HepG2 (cell line): ENCODE measurements around the gene SLC16A5. TPM values are rescaled to one million over a fixed set of nuclear protein-coding genes. Genes with fewer than 3 reads are reported as not detected.

ENCODE experiments used
- ATAC-seq: fragments of 200-7000 bp; cut with Tn5 transposase; 3 replicates; pipeline ENCODE4 v1.9.1; 2020; ENCODE audit warnings: mild to moderate bottlenecking, moderate library complexity
- BruUV-seq: library from RNA; stranded (reverse); fragments of 400-500 nt; replicated peaks from 2 replicates; lab custom pipeline; 2021; lab: Mats Ljungman, UMichigan
- CTCF ChIA-PET: fragments of 300-600 bp; formaldehyde crosslinking; extraction: SDS; loops from one replicate; lab custom pipeline; 2021; ENCODE audit warnings: low total read pairs, inconsistent platforms, low intra/inter-chr PET ratio; lab: Yijun Ruan, JAX
- POLR2A ChIA-PET: fragments of 350-600 bp; sonication (Branson Sonifier 250); formaldehyde crosslinking; loops from one replicate; lab custom pipeline; 2020; ENCODE audit warnings: antibody characterized with exemption, inconsistent platforms; lab: Yijun Ruan, JAX
- DNase-seq: peaks from one replicate; pipeline ENCODE4 v3.0.0-alpha.2; 2015; ENCODE audit warnings: low spot score
- FAIRE-seq: peaks from 3 replicates; lab custom pipeline; 2011; peaks lifted over from hg19 to GRCh38; lab: Jason Lieb, UNC
- H2AFZ ChIP-seq: one replicate; pipeline ENCODE4 v1.6.1; 2011; ENCODE audit warnings: low read length, inconsistent platforms
- H3K27ac ChIP-seq: fragments of 300-600 bp; 3 replicates; pipeline ENCODE4 v1.8.0; 2011; ENCODE audit warnings: mixed run types, mild to moderate bottlenecking, mixed read lengths, low read length, inconsistent platforms; ENCODE audit not compliant: insufficient read depth; ENCODE audit errors: extremely low read length
- H3K27me3 ChIP-seq, 2 experiments: fragments of 200-600 bp in 1 of 2; 2 replicates in 1 of 2; 3 replicates in 1 of 2; pipeline versions ENCODE4 v1.6.0 to v1.8.0; 2011; ENCODE audit warnings: low read length in 2 of 2, mild to moderate bottlenecking in 2 of 2, moderate library complexity in 2 of 2, inconsistent platforms in 1 of 2; ENCODE audit not compliant: insufficient read depth in 2 of 2, control insufficient read depth in 1 of 2
- H3K36me3 ChIP-seq, 2 experiments: fragments of 200-600 bp in 1 of 2; replicated peaks in 1 of 2; 2 replicates in 1 of 2; 3 replicates in 1 of 2; pipeline versions ENCODE4 v1.5.1 to v1.8.0; 2011; ENCODE audit warnings: low read length in 2 of 2, inconsistent platforms in 1 of 2; ENCODE audit not compliant: insufficient read depth in 2 of 2, control insufficient read depth in 1 of 2
- H3K4me1 ChIP-seq: 2 replicates; pipeline ENCODE4 v1.5.1; 2012; ENCODE audit warnings: low read length, inconsistent platforms; ENCODE audit not compliant: insufficient read depth
- H3K4me2 ChIP-seq: 2 replicates; pipeline ENCODE4 v1.6.0; 2011; ENCODE audit warnings: low read depth, low read length, inconsistent platforms
- H3K4me3 ChIP-seq, 3 experiments: fragments of 200-600 bp in 1 of 3; sonication (generic), shearing (Covaris generic) in 1 of 3; replicated peaks in 1 of 3; 2 replicates each; pipeline ENCODE4 v1.5.1; 2011 to 2016; ENCODE audit warnings: low read length in 3 of 3, inconsistent platforms in 2 of 3, low read depth in 2 of 3, mild to moderate bottlenecking in 2 of 3, control low read depth in 1 of 3, mixed read lengths in 1 of 3; ENCODE audit not compliant: insufficient read depth in 1 of 3
- H3K79me2 ChIP-seq: one replicate; pipeline ENCODE4 v1.6.1; 2011; ENCODE audit warnings: low read length, inconsistent platforms; ENCODE audit not compliant: insufficient read depth
- H3K9ac ChIP-seq: 2 replicates; pipeline ENCODE4 v1.6.0; 2011; ENCODE audit warnings: mild to moderate bottlenecking, low read depth, low read length, inconsistent platforms; ENCODE audit not compliant: insufficient read depth
- H3K9me3 ChIP-seq: 2 replicates; pipeline ENCODE4 v1.5.1; 2012; ENCODE audit warnings: mild to moderate bottlenecking, low read length
- H4K20me1 ChIP-seq: 2 replicates; pipeline ENCODE4 v1.6.0; 2011; ENCODE audit warnings: inconsistent platforms, mild to moderate bottlenecking, low read length, moderate library complexity; ENCODE audit not compliant: insufficient read depth
- DMAP1 ChIP-seq: IDR thresholded peaks from 2 replicates; pipeline ENCODE4 v1.6.1; 2016
- HDAC6 ChIP-seq: fragments of 200-600 bp; sonication (generic); IDR thresholded peaks from 2 replicates; pipeline ENCODE4 v1.7.0; 2017; ENCODE audit warnings: mild to moderate bottlenecking, antibody characterized with exemption, low read length, low read depth
- KLF13 ChIP-seq: sonication (generic); formaldehyde crosslinking; IDR thresholded peaks from 2 replicates; pipeline ENCODE4 v1.4.0; 2020; ENCODE audit warnings: mild to moderate bottlenecking, missing genetic modification reagents
- MTF2 ChIP-seq: sonication (generic); formaldehyde crosslinking; IDR thresholded peaks from 2 replicates; pipeline ENCODE4 v1.5.0; 2020; ENCODE audit warnings: missing genetic modification reagents, borderline replicate concordance
- RARG ChIP-seq: sonication (generic); formaldehyde crosslinking; IDR thresholded peaks from 2 replicates; pipeline ENCODE4 v1.4.0; 2020; ENCODE audit warnings: low read depth, mild to moderate bottlenecking, missing genetic modification reagents
- SMARCC2 ChIP-seq: fragments of 450-650 bp; IDR thresholded peaks from 2 replicates; pipeline ENCODE4 v1.6.1; 2017; ENCODE audit warnings: antibody characterized with exemption, mild to moderate bottlenecking
- SMC3 ChIP-seq: IDR thresholded peaks from 2 replicates; pipeline ENCODE4 v1.6.1; 2011; ENCODE audit warnings: low read length, improper control_type of control experiment
- SP4 ChIP-seq: sonication (generic); formaldehyde crosslinking; IDR thresholded peaks from 2 replicates; pipeline ENCODE4 v1.8.1; 2023; ENCODE audit warnings: mild to moderate bottlenecking, missing genetic modification reagents
- TBL1XR1 ChIP-seq: fragments of 150-350 bp; IDR thresholded peaks from 2 replicates; pipeline ENCODE4 v1.6.1; 2014; ENCODE audit warnings: borderline replicate concordance, low read length; ENCODE audit not compliant: partially characterized antibody
- YEATS2 ChIP-seq: sonication (generic); formaldehyde crosslinking; IDR thresholded peaks from 2 replicates; pipeline ENCODE4 v1.4.0; 2020; ENCODE audit warnings: missing genetic modification reagents, borderline replicate concordance
- ZBTB7B ChIP-seq: sonication (generic); formaldehyde crosslinking; IDR thresholded peaks from 2 replicates; pipeline ENCODE4 v1.4.0; 2020; ENCODE audit warnings: missing genetic modification reagents
- ZBTB8A ChIP-seq: sonication (generic); formaldehyde crosslinking; IDR thresholded peaks from 2 replicates; pipeline ENCODE4 v1.4.0; 2020; ENCODE audit warnings: mild to moderate bottlenecking, low read depth, missing genetic modification reagents, borderline replicate concordance
- ZEB1 ChIP-seq: IDR thresholded peaks from 2 replicates; pipeline ENCODE4 v1.6.1; 2012; ENCODE audit warnings: mild to moderate bottlenecking, low read depth, inconsistent platforms; ENCODE audit not compliant: insufficient replicate concordance
- ZFYVE20 ChIP-seq: sonication (generic); formaldehyde crosslinking; IDR thresholded peaks from 2 replicates; pipeline ENCODE4 v1.8.0; 2023; ENCODE audit warnings: low read depth, mild to moderate bottlenecking, moderate library complexity, missing genetic modification reagents, borderline replicate concordance
- ZNF253 ChIP-seq: sonication (generic); formaldehyde crosslinking; IDR thresholded peaks from 2 replicates; pipeline ENCODE4 v1.8.0; 2022; ENCODE audit warnings: mild to moderate bottlenecking, missing genetic modification reagents, borderline replicate concordance
- ZNF577 ChIP-seq: sonication (generic); formaldehyde crosslinking; IDR thresholded peaks from 2 replicates; pipeline ENCODE4 v1.4.0; 2020; ENCODE audit warnings: mild to moderate bottlenecking, low read depth, missing genetic modification reagents, borderline replicate concordance
- ZNF619 ChIP-seq: sonication (generic); formaldehyde crosslinking; IDR thresholded peaks from 2 replicates; pipeline ENCODE4 v1.4.0; 2020; ENCODE audit warnings: mild to moderate bottlenecking, missing genetic modification reagents
- ZNF724P ChIP-seq: sonication (generic); formaldehyde crosslinking; IDR thresholded peaks from 2 replicates; pipeline ENCODE4 v1.8.0; 2022; ENCODE audit warnings: missing genetic modification reagents, borderline replicate concordance
- WGBS: methylation state at CpG from one replicate; pipeline ENCODE4 v1.1.6; 2017; ENCODE audit warnings: low lambda C conversion rate; 5-methylcytosine and 5-hydroxymethylcytosine counted together
- in situ Hi-C: cut with HindIII; loops from 2 replicates; pipeline ENCODE4 v1.10.0; 2017; ENCODE audit warnings: low pct_unique_long_range_greater_than_20kb; ENCODE audit not compliant: extremely low pct_ligation_motif_present
- intact Hi-C: fragments of 100-400 bp; cut with micrococcal nuclease; formaldehyde crosslinking; loops from one replicate; pipeline ENCODE4 v1.10.0; 2022; ENCODE audit not compliant: unreplicated experiment
- polyA plus RNA-seq, 8 experiments: library from polyadenylated mRNA; depleted of rRNA in 3 of 8; stranded (reverse) in 7 of 8; unstranded in 1 of 8; fragments of >200 nt; fragmentation: Illumina TruSeq in 4 of 8; extraction: Trizol in 4 of 8; gene quantifications; 2 replicates each; pipeline versions ENCODE4 v1.2.1 to v1.2.3, GENCODE V29; 2011 to 2016; ENCODE audit warnings: low read depth in 4 of 8, missing spikeins in 1 of 8, mixed read lengths in 1 of 8; ENCODE audit not compliant: insufficient read depth in 1 of 8
- total RNA-seq, 5 experiments: library from RNA; depleted of rRNA; stranded (reverse); fragments of >200 nt; fragmentation: Illumina TruSeq; extraction: Trizol; gene quantifications; 2 replicates each; pipeline ENCODE4 v1.2.3, GENCODE V29; 2016; ENCODE audit warnings: low read depth in 1 of 5
- TF ChIP-seq, protein P1 (sequence below): sonication (generic); formaldehyde crosslinking; IDR thresholded peaks from 2 replicates; pipeline ENCODE4 v1.5.0; 2020; ENCODE audit warnings: mild to moderate bottlenecking, missing genetic modification reagents, moderate library complexity
- TF ChIP-seq, protein P2 (sequence below): sonication (generic); formaldehyde crosslinking; IDR thresholded peaks from 2 replicates; pipeline ENCODE4 v1.8.0; 2023; ENCODE audit warnings: mild to moderate bottlenecking, missing genetic modification reagents
- TF ChIP-seq, protein P3 (sequence below): sonication (generic); formaldehyde crosslinking; IDR thresholded peaks from 2 replicates; pipeline ENCODE4 v1.8.1; 2023; ENCODE audit warnings: mild to moderate bottlenecking, moderate library complexity, missing genetic modification reagents

SLC16A5 gene
- total and polyA plus RNA-seq, 2 of the 13 experiments (the other 11 are each of a cell fraction or from before 2014, with no cell fraction given): 0.69 to 5.6 TPM

DNA sequence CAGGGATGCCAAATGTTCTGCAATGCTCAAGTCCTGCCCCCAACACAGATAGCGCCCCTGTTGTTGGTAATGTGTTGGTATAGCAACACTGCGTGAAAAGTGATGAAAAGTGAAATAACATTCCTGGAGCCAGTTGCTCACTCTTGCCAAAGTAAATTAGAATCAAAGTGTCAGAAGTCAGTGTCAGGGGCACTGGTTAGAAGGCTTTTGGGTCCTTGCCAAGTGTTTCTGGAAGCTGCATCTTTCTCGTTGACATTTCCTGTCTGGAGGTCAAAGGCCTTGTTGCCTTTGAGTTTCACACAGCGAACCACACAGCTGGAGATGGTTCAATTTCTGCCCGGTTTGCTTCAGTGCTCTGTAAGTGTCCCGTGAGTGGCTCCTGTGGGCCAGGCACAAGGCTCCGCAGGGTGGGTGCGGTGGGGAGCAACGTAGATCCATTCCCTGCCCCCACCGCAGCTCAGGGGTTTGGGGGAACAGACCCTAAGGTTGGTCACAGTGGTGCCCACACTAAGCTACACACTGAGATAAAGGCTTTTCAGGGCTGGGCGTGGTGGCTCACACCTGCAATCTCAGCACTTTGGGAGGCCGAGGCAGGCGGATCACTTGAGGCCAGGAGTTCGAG lies 3.6 kb upstream of the SLC16A5 start:
- no peaks in the 10 kb centered on the region for H4K20me1 ChIP-seq
- peak overlapping the region; percentile 9 for H3K9ac ChIP-seq
- no TSS peak for BruUV-seq
- ChIA-PET CTCF (no interaction called here), POLR2A (interaction anchor here (0.7 to 3.2 kb wide), 16 partner anchors 9 to 187 kb away, joined by 3 to 12 read pairs (median 4); partner anchors contain the start of genes ARMC7, ATP5PD, GGA3 and JPT1)
- DNase-seq: peak; percentile 96
- peaks cover 95% of the 10 kb centered on the region for H3K4me1 ChIP-seq
- no peaks in the 10 kb centered on the region for H3K9me3 ChIP-seq
- peak; percentile 15 for ATAC-seq
- intact Hi-C loops (loop anchor here (2.0 kb wide), 1 partner anchor 431 kb away; the partner anchor contains the start of gene CASKIN2), in situ Hi-C loops (no loop called here)
- H3K79me2 ChIP-seq: no peaks in the 10 kb centered on the region
- H3K4me3 ChIP-seq: peak overlapping the region in 1 of 3 experiments; percentile 34; a peak in 3 of 6 replicates
- FAIRE-seq: peak; percentile 98
- peak overlapping the region; percentile 7 for H3K27ac ChIP-seq
- WGBS: 2% methylated on average over 11 of the region's 14 CpGs
- H2AFZ ChIP-seq: no peak overlapping the region
- peaks cover 0 to 17% of the 10 kb centered on the region in 2 experiments; a peak in 2 of 5 replicates for H3K27me3 ChIP-seq
- H3K36me3 ChIP-seq: no peaks in the 10 kb centered on the region
- H3K4me2 ChIP-seq: peak overlapping the region; percentile 60
- TF ChIP-seq MTF2 (CRISPR knock-in tag): 0 out of 2 replicates have a peak, but pooled peaks have one; percentile 33
- no peak for TF ChIP-seq ZFYVE20
- TF ChIP-seq ZBTB7B (CRISPR knock-in tag): peak; percentile 74; the same call in 1 of the 2 replicates
- TF ChIP-seq ZNF619 (CRISPR knock-in tag): 0 out of 2 replicates have a peak, but pooled peaks have one; percentile 58
- TF ChIP-seq ZNF577: no peak
- TF ChIP-seq YEATS2 (CRISPR knock-in tag): no peak
- TF ChIP-seq, protein P1, sequence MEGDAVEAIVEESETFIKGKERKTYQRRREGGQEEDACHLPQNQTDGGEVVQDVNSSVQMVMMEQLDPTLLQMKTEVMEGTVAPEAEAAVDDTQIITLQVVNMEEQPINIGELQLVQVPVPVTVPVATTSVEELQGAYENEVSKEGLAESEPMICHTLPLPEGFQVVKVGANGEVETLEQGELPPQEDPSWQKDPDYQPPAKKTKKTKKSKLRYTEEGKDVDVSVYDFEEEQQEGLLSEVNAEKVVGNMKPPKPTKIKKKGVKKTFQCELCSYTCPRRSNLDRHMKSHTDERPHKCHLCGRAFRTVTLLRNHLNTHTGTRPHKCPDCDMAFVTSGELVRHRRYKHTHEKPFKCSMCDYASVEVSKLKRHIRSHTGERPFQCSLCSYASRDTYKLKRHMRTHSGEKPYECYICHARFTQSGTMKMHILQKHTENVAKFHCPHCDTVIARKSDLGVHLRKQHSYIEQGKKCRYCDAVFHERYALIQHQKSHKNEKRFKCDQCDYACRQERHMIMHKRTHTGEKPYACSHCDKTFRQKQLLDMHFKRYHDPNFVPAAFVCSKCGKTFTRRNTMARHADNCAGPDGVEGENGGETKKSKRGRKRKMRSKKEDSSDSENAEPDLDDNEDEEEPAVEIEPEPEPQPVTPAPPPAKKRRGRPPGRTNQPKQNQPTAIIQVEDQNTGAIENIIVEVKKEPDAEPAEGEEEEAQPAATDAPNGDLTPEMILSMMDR (CRISPR knock-in tag): no peak
- no peak for TF ChIP-seq DMAP1 (CRISPR knock-in tag)
- TF ChIP-seq, protein P2, sequence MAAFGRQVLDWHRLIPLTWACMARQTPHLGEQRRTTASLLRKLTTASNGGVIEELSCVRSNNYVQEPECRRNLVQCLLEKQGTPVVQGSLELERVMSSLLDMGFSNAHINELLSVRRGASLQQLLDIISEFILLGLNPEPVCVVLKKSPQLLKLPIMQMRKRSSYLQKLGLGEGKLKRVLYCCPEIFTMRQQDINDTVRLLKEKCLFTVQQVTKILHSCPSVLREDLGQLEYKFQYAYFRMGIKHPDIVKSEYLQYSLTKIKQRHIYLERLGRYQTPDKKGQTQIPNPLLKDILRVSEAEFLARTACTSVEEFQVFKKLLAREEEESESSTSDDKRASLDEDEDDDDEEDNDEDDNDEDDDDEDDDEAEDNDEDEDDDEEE (CRISPR knock-in tag): no peak
- no peak for TF ChIP-seq ZBTB8A (CRISPR knock-in tag)
- TF ChIP-seq SMARCC2: no peak
- TF ChIP-seq HDAC6: no peak
- no peak for TF ChIP-seq ZNF253
- TF ChIP-seq TBL1XR1: peak; percentile 89
- TF ChIP-seq SMC3: peak; percentile 27; the same call in 1 of the 2 replicates
- TF ChIP-seq, protein P3, sequence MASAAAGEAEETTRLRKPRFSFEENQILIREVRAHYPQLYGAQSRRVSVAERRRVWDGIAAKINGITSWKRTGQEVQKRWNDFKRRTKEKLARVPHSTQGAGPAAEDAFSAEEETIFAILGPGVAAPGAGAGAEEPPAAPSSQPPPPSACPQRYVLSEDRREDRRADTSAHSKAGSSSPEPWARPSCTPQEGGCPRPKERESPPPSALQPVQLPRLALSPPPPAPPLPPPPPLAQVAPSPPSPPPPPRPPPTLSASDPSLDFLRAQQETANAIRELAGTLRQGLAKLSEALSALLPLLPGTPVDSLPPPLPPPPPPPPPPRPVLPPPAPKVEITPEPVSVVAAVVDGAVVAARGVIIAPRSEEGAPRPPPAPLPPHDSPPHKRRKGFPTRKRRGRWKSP (CRISPR knock-in tag): 0 out of 2 replicates have a peak, but pooled peaks have one; percentile 51
- no peak for TF ChIP-seq KLF13 (CRISPR knock-in tag)
- TF ChIP-seq ZNF724P: no peak
- TF ChIP-seq ZEB1: peak; percentile 26
- no peak; the same call in 1 of the 2 replicates for TF ChIP-seq SP4 (CRISPR knock-in tag)
- TF ChIP-seq RARG (CRISPR knock-in tag): no peak
